ENCODE measurements around the gene ISLR.

ISLR gene

GRCh38 chr15:74209997-74210671 lies 36.6 kb downstream of the ISLR start:
- peaks cover 49% of the 10 kb centered on the region for H3K4me1 ChIP-seq (ENCODE audit: insufficient read depth, insufficient read length)
- H3K27me3 ChIP-seq (ENCODE audit: insufficient read depth, insufficient read length) = peaks cover 27% of the 10 kb centered on the region
- no peak overlapping the region for H3K4me3 ChIP-seq (ENCODE audit: insufficient read length, low read depth)
- peaks cover 4% of the 10 kb centered on the region for H3K36me3 ChIP-seq (ENCODE audit: insufficient read depth, insufficient read length, low read length)
- TF ChIP-seq ZNF274 (IDR thresholded peaks at IDR 0.05; ENCODE audit: low read depth, low read length) = no peak
- no peak for TF ChIP-seq YY1 (IDR thresholded peaks at IDR 0.05; ENCODE audit: insufficient read depth, insufficient read length)
- TF ChIP-seq SUZ12 (IDR thresholded peaks at IDR 0.05; ENCODE audit: extremely low read depth, insufficient read depth, insufficient read length) = no peak
- peaks cover 6% of the 10 kb centered on the region; the same call in 1 of the 2 replicates for H3K9me3 ChIP-seq (ENCODE audit: insufficient read depth, low read length)
- H3K9ac ChIP-seq (ENCODE audit: insufficient read length, low read depth) = no peak overlapping the region
- no peak for DNase-seq (ENCODE audit: low read depth, low spot score)

DNA sequence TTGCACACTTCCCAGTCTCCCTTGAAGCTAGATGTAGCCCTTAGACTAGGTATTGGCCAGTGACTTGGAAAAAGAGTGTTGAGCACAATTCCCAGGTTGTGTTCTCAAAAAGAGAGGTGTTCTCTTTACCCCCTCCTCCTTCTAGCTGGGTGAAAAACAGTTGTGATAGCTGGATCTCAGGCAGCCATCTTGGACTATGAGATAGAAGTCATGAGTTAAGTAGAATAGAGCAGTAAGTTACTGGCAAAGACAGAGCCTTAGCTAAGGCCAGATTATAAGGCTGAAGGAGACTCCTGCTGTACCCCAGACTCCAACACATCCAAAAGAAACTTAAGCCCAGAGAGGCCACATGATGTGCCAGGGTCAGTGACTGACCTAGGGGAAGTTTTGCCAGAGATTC lies 37.2 kb downstream of the ISLR start:
- H3K9me3 ChIP-seq (ENCODE audit: insufficient read depth, low read length) = peaks cover 6% of the 10 kb centered on the region; the same call in 1 of the 2 replicates
- peaks cover 43% of the 10 kb centered on the region for H3K4me1 ChIP-seq (ENCODE audit: insufficient read depth, insufficient read length)
- peaks cover 4% of the 10 kb centered on the region for H3K36me3 ChIP-seq (ENCODE audit: insufficient read depth, insufficient read length, low read length)
- peaks cover 21% of the 10 kb centered on the region for H3K27me3 ChIP-seq (ENCODE audit: insufficient read depth, insufficient read length)
- TF ChIP-seq ZNF274 (IDR thresholded peaks at IDR 0.05; ENCODE audit: low read depth, low read length) (no peak), SUZ12 (IDR thresholded peaks at IDR 0.05; ENCODE audit: extremely low read depth, insufficient read depth, insufficient read length) (no peak), YY1 (IDR thresholded peaks at IDR 0.05; ENCODE audit: insufficient read depth, insufficient read length) (no peak)
- no peak overlapping the region for H3K4me3 ChIP-seq (ENCODE audit: insufficient read length, low read depth)
- no peak overlapping the region for H3K9ac ChIP-seq (ENCODE audit: insufficient read length, low read depth)
- DNase-seq (ENCODE audit: low read depth, low spot score) = no peak

GRCh38 chr15:74211656-74212055 lies 38.1 kb downstream of the ISLR start:
- Histone ChIP-seq H3K36me3 (ENCODE audit: insufficient read depth, insufficient read length, low read length) (peaks cover 4% of the 10 kb centered on the region), H3K27me3 (ENCODE audit: insufficient read depth, insufficient read length) (peaks cover 15% of the 10 kb centered on the region), H3K9me3 (ENCODE audit: insufficient read depth, low read length) (peaks cover 6% of the 10 kb centered on the region; the same call in 1 of the 2 replicates), H3K9ac (ENCODE audit: insufficient read length, low read depth) (peak overlapping the region; percentile 53), H3K4me3 (ENCODE audit: insufficient read length, low read depth) (no peak overlapping the region), H3K4me1 (ENCODE audit: insufficient read depth, insufficient read length) (peaks cover 45% of the 10 kb centered on the region)
- TF ChIP-seq SUZ12 (IDR thresholded peaks at IDR 0.05; ENCODE audit: extremely low read depth, insufficient read depth, insufficient read length) (no peak), YY1 (IDR thresholded peaks at IDR 0.05; ENCODE audit: insufficient read depth, insufficient read length) (no peak), ZNF274 (IDR thresholded peaks at IDR 0.05; ENCODE audit: low read depth, low read length) (no peak)
- DNase-seq (ENCODE audit: low read depth, low spot score) = no peak

- TF ChIP-seq ZNF274 (IDR thresholded peaks at IDR 0.05; ENCODE audit: low read depth, low read length) (no peak), YY1 (IDR thresholded peaks at IDR 0.05; ENCODE audit: insufficient read depth, insufficient read length) (no peak), SUZ12 (IDR thresholded peaks at IDR 0.05; ENCODE audit: extremely low read depth, insufficient read depth, insufficient read length) (no peak)
- H3K4me3 ChIP-seq (ENCODE audit: insufficient read length, low read depth) = no peak overlapping the region
- peaks cover 6% of the 10 kb centered on the region; the same call in 1 of the 2 replicates for H3K9me3 ChIP-seq (ENCODE audit: insufficient read depth, low read length)
- DNase-seq (ENCODE audit: low read depth, low spot score) = no peak
- peak overlapping the region; percentile 53 for H3K9ac ChIP-seq (ENCODE audit: insufficient read length, low read depth)
- H3K36me3 ChIP-seq (ENCODE audit: insufficient read depth, insufficient read length, low read length) = peaks cover 4% of the 10 kb centered on the region
- H3K27me3 ChIP-seq (ENCODE audit: insufficient read depth, insufficient read length) = peaks cover 17% of the 10 kb centered on the region
- H3K4me1 ChIP-seq (ENCODE audit: insufficient read depth, insufficient read length) = peaks cover 49% of the 10 kb centered on the region
Measured at GRCh38 chr15:74212494-74212893, 39.0 kb downstream of the ISLR start.

DNA sequence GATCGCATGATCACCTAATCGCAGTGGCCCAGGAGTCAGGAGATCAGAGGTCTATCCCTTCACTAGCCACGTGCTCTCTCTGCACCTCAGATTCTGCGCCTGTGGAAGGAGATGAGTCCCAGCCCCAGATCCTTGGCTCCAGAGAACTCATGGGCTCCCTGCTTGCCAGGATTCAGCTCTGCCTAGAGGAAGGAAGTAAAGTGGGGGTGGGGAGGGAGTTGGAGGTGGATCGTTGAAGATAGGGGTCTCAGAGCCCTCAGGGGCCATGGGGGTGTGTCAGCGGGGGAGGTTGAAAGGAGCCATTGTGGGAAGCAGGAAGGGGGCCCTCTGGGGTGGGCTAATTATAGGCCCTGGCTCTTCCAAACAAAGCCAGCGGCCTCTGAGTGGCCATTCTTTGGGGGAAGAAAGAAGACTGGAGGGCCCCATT lies 40.4 kb downstream of the ISLR start:
- Histone ChIP-seq H3K4me1 (ENCODE audit: insufficient read depth, insufficient read length) (peaks cover 42% of the 10 kb centered on the region), H3K9ac (ENCODE audit: insufficient read length, low read depth) (peak overlapping the region; percentile 68)
- DNase-seq (ENCODE audit: low read depth, low spot score) = peak; percentile 89

GRCh38 chr15:74214324-74215021 lies 41.0 kb downstream of the ISLR start:
- peaks cover 29% of the 10 kb centered on the region for H3K27me3 ChIP-seq (ENCODE audit: insufficient read depth, insufficient read length)
- no peak overlapping the region for H3K4me3 ChIP-seq (ENCODE audit: insufficient read length, low read depth)
- peaks cover 40% of the 10 kb centered on the region for H3K4me1 ChIP-seq (ENCODE audit: insufficient read depth, insufficient read length)
- TF ChIP-seq ZNF274 (IDR thresholded peaks at IDR 0.05; ENCODE audit: low read depth, low read length) = no peak
- no peak for TF ChIP-seq YY1 (IDR thresholded peaks at IDR 0.05; ENCODE audit: insufficient read depth, insufficient read length)
- no peak for TF ChIP-seq SUZ12 (IDR thresholded peaks at IDR 0.05; ENCODE audit: extremely low read depth, insufficient read depth, insufficient read length)
- no peak for DNase-seq (ENCODE audit: low read depth, low spot score)
- H3K36me3 ChIP-seq (ENCODE audit: insufficient read depth, insufficient read length, low read length) = no peaks in the 10 kb centered on the region
- H3K9ac ChIP-seq (ENCODE audit: insufficient read length, low read depth) = peak overlapping the region; percentile 37
- H3K9me3 ChIP-seq (ENCODE audit: insufficient read depth, low read length) = peaks cover 6% of the 10 kb centered on the region; the same call in 1 of the 2 replicates

More for the DNA sequence above, 40.4 kb downstream of the ISLR start:
- TF ChIP-seq SUZ12 (IDR thresholded peaks at IDR 0.05; ENCODE audit: extremely low read depth, insufficient read depth, insufficient read length) = no peak
- no peak for TF ChIP-seq YY1 (IDR thresholded peaks at IDR 0.05; ENCODE audit: insufficient read depth, insufficient read length)
- TF ChIP-seq ZNF274 (IDR thresholded peaks at IDR 0.05; ENCODE audit: low read depth, low read length) = no peak
- no peak overlapping the region for H3K4me3 ChIP-seq (ENCODE audit: insufficient read length, low read depth)
- H3K27me3 ChIP-seq (ENCODE audit: insufficient read depth, insufficient read length) = peaks cover 23% of the 10 kb centered on the region
- peaks cover 6% of the 10 kb centered on the region; the same call in 1 of the 2 replicates for H3K9me3 ChIP-seq (ENCODE audit: insufficient read depth, low read length)
- H3K36me3 ChIP-seq (ENCODE audit: insufficient read depth, insufficient read length, low read length) = no peaks in the 10 kb centered on the region

- H3K4me1 ChIP-seq (ENCODE audit: insufficient read depth, insufficient read length) = peaks cover 42% of the 10 kb centered on the region
- peaks cover under 1% of the 10 kb centered on the region; the same call in 1 of the 2 replicates for H3K9me3 ChIP-seq (ENCODE audit: insufficient read depth, low read length)
- H3K27me3 ChIP-seq (ENCODE audit: insufficient read depth, insufficient read length) = peaks cover 44% of the 10 kb centered on the region
- peak overlapping the region; percentile 79 for H3K9ac ChIP-seq (ENCODE audit: insufficient read length, low read depth)
- TF ChIP-seq ZNF274 (IDR thresholded peaks at IDR 0.05; ENCODE audit: low read depth, low read length) (no peak), YY1 (IDR thresholded peaks at IDR 0.05; ENCODE audit: insufficient read depth, insufficient read length) (no peak)
- no peak for DNase-seq (ENCODE audit: low read depth, low spot score)
- H3K4me3 ChIP-seq (ENCODE audit: insufficient read length, low read depth) = no peak overlapping the region
- H3K36me3 ChIP-seq (ENCODE audit: insufficient read depth, insufficient read length, low read length) = no peaks in the 10 kb centered on the region
Measured at GRCh38 chr15:74215958-74216357, 42.4 kb downstream of the ISLR start.
